Erythroblast (primary cell): Measurements from ENCODE around the gene AGO3.

Experiments
- GATA1 ChIP-seq: IDR thresholded peaks from 2 replicates; pipeline ENCODE4 v1.6.1; 2011; ENCODE audit warnings: low read depth, mild to moderate bottlenecking, control low read depth, low read length, moderate library complexity
- POLR2A ChIP-seq: IDR thresholded peaks from 2 replicates; pipeline ENCODE4 v1.6.1; 2011; ENCODE audit warnings: mild to moderate bottlenecking, low read length

GRCh38 chr1:36099681-36100341 lies 168.9 kb downstream of the AGO3 start:
- no peak for TF ChIP-seq POLR2A
- no peak for TF ChIP-seq GATA1
